Liver (tissue), 9 donors: ENCODE data around the gene CCDC121. TPM values are rescaled to one million over a fixed set of nuclear protein-coding genes. Genes with fewer than 3 reads are reported as not detected.

ENCODE experiments used
- DNase-seq: peaks from one replicate; pipeline ENCODE4 v3.0.0-alpha.2; 2017; ENCODE audit warnings: low spot score
- H3K27ac ChIP-seq, 2 donors: one replicate each; pipeline ENCODE4 v1.7.0; 2013; ENCODE audit warnings: inconsistent platforms in 2 of 2, low read length in 2 of 2, control low read depth in 1 of 2, low read depth in 1 of 2, mild to moderate bottlenecking in 1 of 2
- H3K27me3 ChIP-seq, 4 donors: one replicate each; pipeline versions ENCODE4 v1.6.1 to v1.7.0; 2013; ENCODE audit warnings: low read length in 3 of 4, inconsistent platforms in 1 of 4, mild to moderate bottlenecking in 1 of 4, moderate library complexity in 1 of 4; ENCODE audit not compliant: control insufficient read depth in 4 of 4, insufficient read depth in 4 of 4
- H3K36me3 ChIP-seq, 4 donors: one replicate each; pipeline versions ENCODE4 v1.6.1 to v1.7.0; 2013; ENCODE audit warnings: low read length in 3 of 4, mild to moderate bottlenecking in 3 of 4, low read depth in 1 of 4, moderate library complexity in 1 of 4; ENCODE audit not compliant: control insufficient read depth in 4 of 4, insufficient read depth in 3 of 4
- H3K4me1 ChIP-seq, 4 donors: one replicate each; pipeline versions ENCODE4 v1.6.1 to v1.7.0; 2013; ENCODE audit warnings: low read length in 3 of 4, mild to moderate bottlenecking in 3 of 4, moderate library complexity in 1 of 4; ENCODE audit not compliant: control insufficient read depth in 4 of 4, insufficient read depth in 4 of 4
- H3K4me3 ChIP-seq, 3 donors: one replicate each; pipeline versions ENCODE4 v1.6.1 to v1.7.0; 2013; ENCODE audit warnings: low read length in 3 of 3, control low read depth in 1 of 3, low read depth in 1 of 3, mild to moderate bottlenecking in 1 of 3
- H3K9ac ChIP-seq, 2 donors: one replicate each; pipeline ENCODE4 v1.7.0; 2013; ENCODE audit warnings: low read length in 2 of 2, mild to moderate bottlenecking in 2 of 2, moderate library complexity in 2 of 2, control low read depth in 1 of 2, low read depth in 1 of 2
- H3K9me3 ChIP-seq, 4 donors: one replicate each; pipeline versions ENCODE4 v1.6.1 to v1.7.0; 2013; ENCODE audit warnings: low read length in 3 of 4; ENCODE audit not compliant: control insufficient read depth in 4 of 4
- ATF3 ChIP-seq: IDR thresholded peaks from 2 replicates; pipeline ENCODE4 v1.6.1; 2016; ENCODE audit warnings: antibody characterized with exemption
- CTCF ChIP-seq: fragments of 150-350 bp; IDR thresholded peaks from 2 replicates; pipeline ENCODE4 v1.5.1; 2017; ENCODE audit warnings: improper control_type of control experiment, low read depth, low read length; ENCODE audit not compliant: missing input control
- EGR1 ChIP-seq, 2 donors: IDR thresholded peaks; 2 replicates each; pipeline ENCODE4 v1.6.1; 2016 to 2018; ENCODE audit warnings: antibody characterized with exemption in 2 of 2, low read depth in 2 of 2
- FOXA2 ChIP-seq: IDR thresholded peaks from 2 replicates; pipeline ENCODE4 v1.6.1; 2016; ENCODE audit warnings: antibody characterized with exemption
- GABPA ChIP-seq, 2 donors: IDR thresholded peaks in 1 of 2; conservative IDR thresholded peaks in 1 of 2; 2 replicates each; pipeline ENCODE4 v1.6.1; 2016; ENCODE audit warnings: antibody characterized with exemption in 2 of 2, mild to moderate bottlenecking in 1 of 2, moderate library complexity in 1 of 2
- HNF4A ChIP-seq, 2 donors: conservative IDR thresholded peaks; 2 replicates each; pipeline ENCODE4 v1.6.1; 2016; ENCODE audit warnings: antibody characterized with exemption in 2 of 2, mild to moderate bottlenecking in 2 of 2
- HNF4G ChIP-seq: IDR thresholded peaks from 2 replicates; pipeline ENCODE4 v1.6.1; 2016; ENCODE audit warnings: antibody characterized with exemption
- JUND ChIP-seq, 2 donors: IDR thresholded peaks; 2 replicates each; pipeline ENCODE4 v1.6.1; 2016; ENCODE audit warnings: antibody characterized with exemption in 2 of 2
- MAX ChIP-seq: IDR thresholded peaks from 2 replicates; pipeline ENCODE4 v1.6.1; 2016; ENCODE audit warnings: antibody characterized with exemption
- NR2F2 ChIP-seq: IDR thresholded peaks from 2 replicates; pipeline ENCODE4 v1.6.1; 2016; ENCODE audit warnings: antibody characterized with exemption
- RAD21 ChIP-seq, 2 donors: IDR thresholded peaks; 2 replicates each; pipeline ENCODE4 v1.6.1; 2016; ENCODE audit warnings: antibody characterized with exemption in 2 of 2, mild to moderate bottlenecking in 2 of 2
- REST ChIP-seq: IDR thresholded peaks from 2 replicates; pipeline ENCODE4 v1.6.1; 2016; ENCODE audit warnings: antibody characterized with exemption, mild to moderate bottlenecking
- TAF1 ChIP-seq: conservative IDR thresholded peaks from 2 replicates; pipeline ENCODE4 v1.6.1; 2016; ENCODE audit warnings: antibody characterized with exemption, mild to moderate bottlenecking
- YY1 ChIP-seq: IDR thresholded peaks from 2 replicates; pipeline ENCODE4 v1.6.1; 2016; ENCODE audit warnings: antibody characterized with exemption, mild to moderate bottlenecking
- ZBTB33 ChIP-seq: IDR thresholded peaks from 2 replicates; pipeline ENCODE4 v1.6.1; 2016; ENCODE audit warnings: antibody characterized with exemption
- WGBS: extraction: QIAGEN DNeasy Blood & Tissue Kit; methylation state at CpG from one replicate; pipeline ENCODE4 v1.1.7; 2013; 5-methylcytosine and 5-hydroxymethylcytosine counted together
- polyA plus RNA-seq, 2 donors: library from polyadenylated mRNA; stranded (reverse) in 1 of 2; unstranded in 1 of 2; fragments of 200-250 nt in 1 of 2; fragments of >200 nt in 1 of 2; fragmentation: Nextera tagmentation in 1 of 2; extraction: Ambion mirVana in 1 of 2; gene quantifications; one replicate each; pipeline versions ENCODE4 v1.2.1 to v1.2.3, GENCODE V29; 2013 to 2015
- total RNA-seq, 2 donors: library from RNA; depleted of rRNA; stranded (reverse); fragments of >200 nt; gene quantifications; one replicate each; pipeline ENCODE4 v1.2.3, GENCODE V29; 2014
- donor health status: healthy.
- donor health status: healthy.
- donor health status: healthy.
- donor health status: healthy.
- donor health status: healthy.

The CCDC121 gene
- total and polyA plus RNA-seq, 4 donors, result 0.97 to 2.5 (median 1.4) TPM

- 96% methylated on average over 2 of the region's 2 CpGs for WGBS
These were observed 24.6 kb upstream of the CCDC121 start for GRCh38 chr2:27653397-27653796.

GRCh38 chr2:27652790-27653189 lies 24.0 kb upstream of the CCDC121 start:
- Histone ChIP-seq H3K9me3 (no peaks in the 10 kb centered on the region), H3K4me3 (no peak overlapping the region), H3K9ac (no peak overlapping the region), H3K36me3 (peaks cover 17 to 83% (median 61%) of the 10 kb centered on the region in 4 donors), H3K4me1 (peaks cover 0 to 7% (median 2%) of the 10 kb centered on the region in 4 donors), H3K27me3 (no peaks in the 10 kb centered on the region), H3K27ac (no peak overlapping the region)
- DNase-seq, result no peak
- TF ChIP-seq MAX, result no peak
- TF ChIP-seq CTCF, result no peak
- TF ChIP-seq RAD21 (IDR thresholded peaks at IDR 0.05), result no peak
- TF ChIP-seq JUND (IDR thresholded peaks at IDR 0.05), result no peak
- no peak for TF ChIP-seq FOXA2
- TF ChIP-seq ZBTB33, result no peak
- TF ChIP-seq YY1, result no peak
- no peak for TF ChIP-seq EGR1 (IDR thresholded peaks at IDR 0.05; ENCODE audit: low read depth in 2 of 2)
- no peak for TF ChIP-seq REST
- TF ChIP-seq HNF4A (conservative IDR thresholded peaks at IDR 0.05), result no peak
- no peak for TF ChIP-seq ATF3
- TF ChIP-seq GABPA (IDR thresholded peaks at IDR 0.05 in 1 of 2, conservative IDR thresholded peaks at IDR 0.05 in 1 of 2), result no peak
- no peak for TF ChIP-seq TAF1
- no peak for TF ChIP-seq NR2F2
- 96% methylated on average over 1 of the region's 1 CpG for WGBS

More at GRCh38 chr2:27653397-27653796, 24.6 kb upstream of the CCDC121 start:
- H3K27ac ChIP-seq, result no peak overlapping the region
- no peaks in the 10 kb centered on the region for H3K27me3 ChIP-seq
- H3K4me3 ChIP-seq, result no peak overlapping the region
- H3K4me1 ChIP-seq, result peaks cover 0 to 9% (median 4%) of the 10 kb centered on the region in 4 donors
- no peak for TF ChIP-seq GABPA (IDR thresholded peaks at IDR 0.05 in 1 of 2, conservative IDR thresholded peaks at IDR 0.05 in 1 of 2)
- no peak for TF ChIP-seq TAF1
- TF ChIP-seq RAD21 (IDR thresholded peaks at IDR 0.05), result no peak
- TF ChIP-seq MAX, result no peak
- TF ChIP-seq HNF4G, result no peak
- TF ChIP-seq HNF4A (conservative IDR thresholded peaks at IDR 0.05), result no peak
- TF ChIP-seq EGR1 (IDR thresholded peaks at IDR 0.05; ENCODE audit: low read depth in 2 of 2), result no peak
- TF ChIP-seq FOXA2, result no peak
- no peak for TF ChIP-seq CTCF
- H3K36me3 ChIP-seq, result peaks cover 17 to 77% (median 55%) of the 10 kb centered on the region in 4 donors
- H3K9ac ChIP-seq, result no peak overlapping the region
- no peaks in the 10 kb centered on the region for H3K9me3 ChIP-seq
- no peak for DNase-seq
